PC-9 (cell line): ENCODE measurements around the gene VPS39.

ENCODE experiments used
- EZH2 ChIP-seq: fragments of 200-600 bp; sonication (generic); IDR thresholded peaks from 2 replicates; pipeline ENCODE4 v1.8.0; 2017; ENCODE audit warnings: antibody characterized with exemption, low read depth
- TF ChIP-seq, protein P1 (sequence below): fragments of 200-600 bp; sonication (generic); conservative IDR thresholded peaks from 2 replicates; pipeline ENCODE4 v1.6.1; 2017; ENCODE audit warnings: mixed run types, antibody characterized with exemption, mild to moderate bottlenecking, moderate library complexity

DNA sequence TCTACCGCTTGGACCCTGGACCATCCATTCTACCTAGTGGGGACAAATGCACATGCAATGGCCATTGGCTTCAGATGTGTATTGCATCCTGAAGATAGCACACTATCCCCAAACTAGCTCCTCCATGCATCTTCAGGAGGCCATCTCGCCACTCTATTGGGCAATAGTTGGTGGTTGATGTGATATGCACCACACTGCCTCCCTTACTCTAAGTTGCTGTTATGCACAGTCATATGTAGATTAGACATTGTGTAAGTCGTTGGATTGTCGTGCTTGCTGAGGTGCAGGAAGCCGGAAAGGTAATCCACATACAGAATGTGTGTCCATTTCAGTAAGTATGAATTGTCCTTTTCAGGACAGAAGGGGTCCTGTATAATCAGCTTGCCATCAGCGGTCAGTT is 87.1 kb downstream of the VPS39 start:
- TF ChIP-seq, protein P1, sequence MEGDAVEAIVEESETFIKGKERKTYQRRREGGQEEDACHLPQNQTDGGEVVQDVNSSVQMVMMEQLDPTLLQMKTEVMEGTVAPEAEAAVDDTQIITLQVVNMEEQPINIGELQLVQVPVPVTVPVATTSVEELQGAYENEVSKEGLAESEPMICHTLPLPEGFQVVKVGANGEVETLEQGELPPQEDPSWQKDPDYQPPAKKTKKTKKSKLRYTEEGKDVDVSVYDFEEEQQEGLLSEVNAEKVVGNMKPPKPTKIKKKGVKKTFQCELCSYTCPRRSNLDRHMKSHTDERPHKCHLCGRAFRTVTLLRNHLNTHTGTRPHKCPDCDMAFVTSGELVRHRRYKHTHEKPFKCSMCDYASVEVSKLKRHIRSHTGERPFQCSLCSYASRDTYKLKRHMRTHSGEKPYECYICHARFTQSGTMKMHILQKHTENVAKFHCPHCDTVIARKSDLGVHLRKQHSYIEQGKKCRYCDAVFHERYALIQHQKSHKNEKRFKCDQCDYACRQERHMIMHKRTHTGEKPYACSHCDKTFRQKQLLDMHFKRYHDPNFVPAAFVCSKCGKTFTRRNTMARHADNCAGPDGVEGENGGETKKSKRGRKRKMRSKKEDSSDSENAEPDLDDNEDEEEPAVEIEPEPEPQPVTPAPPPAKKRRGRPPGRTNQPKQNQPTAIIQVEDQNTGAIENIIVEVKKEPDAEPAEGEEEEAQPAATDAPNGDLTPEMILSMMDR, result no peak
- TF ChIP-seq EZH2, result no peak
